Measurements from ENCODE around the gene EHHADH. TPM values are rescaled to one million over a fixed set of nuclear protein-coding genes. Genes with fewer than 3 reads are reported as not detected.

EHHADH gene
- total and polyA plus RNA-seq, 9 of the 15 experiments (the other 6 are each of a cell fraction or from before 2014, with no cell fraction given) = 3.6 to 6.4 (median 5.4) TPM

GRCh38 chr3:185153861-185154629, 99.8 kb downstream of the EHHADH start (continued):
- no peak for TF ChIP-seq MGA (IDR thresholded peaks at IDR 0.05)
- TF ChIP-seq SP2 (IDR thresholded peaks at IDR 0.05; ENCODE audit: extremely low read depth, low read depth, low read length, poor library complexity, severe bottlenecking) = no peak
- TF ChIP-seq ZNF311 (CRISPR knock-in tag; IDR thresholded peaks at IDR 0.05) = no peak
- no peak for TF ChIP-seq ZNF76 (CRISPR knock-in tag; IDR thresholded peaks at IDR 0.05; ENCODE audit: borderline replicate concordance)
- no peak for TF ChIP-seq HOXB6 (CRISPR knock-in tag; IDR thresholded peaks at IDR 0.05; ENCODE audit: borderline replicate concordance)
- no peak for TF ChIP-seq IFI16 (CRISPR knock-in tag; IDR thresholded peaks at IDR 0.05)
- TF ChIP-seq ZNF785 (CRISPR knock-in tag; IDR thresholded peaks at IDR 0.05) = no peak
- TF ChIP-seq MTA2 (IDR thresholded peaks at IDR 0.05; ENCODE audit: low read depth) = no peak
- no peak for TF ChIP-seq ZNF354B (CRISPR knock-in tag; IDR thresholded peaks at IDR 0.05)
- no peak for TF ChIP-seq CLOCK (CRISPR knock-in tag; IDR thresholded peaks at IDR 0.05; ENCODE audit: borderline replicate concordance)
- TF ChIP-seq ZNF740 (CRISPR knock-in tag; IDR thresholded peaks at IDR 0.05) = no peak
- no peak for TF ChIP-seq ZNF740 (tag; IDR thresholded peaks at IDR 0.05)
- TF ChIP-seq FOXJ2 (tag; IDR thresholded peaks at IDR 0.05) = no peak

Measured in K562 (cell line).